Fibroblast of skin of right biceps (primary cell): Measurements from ENCODE around the gene ATP13A5.

ENCODE experiments used
- DNase-seq: peaks from one replicate; pipeline ENCODE4 v3.0.0-alpha.2; 2013

Gene ATP13A5

GRCh38 chr3:193347521-193348501 is 30.7 kb downstream of the ATP13A5 start:
- DNase-seq: no peak

- DNase-seq: no peak
Measured at GRCh38 chr3:193346259-193346658, 32.3 kb downstream of the ATP13A5 start.

GRCh38 chr3:193345431-193345830 is 33.1 kb downstream of the ATP13A5 start:
- no peak for DNase-seq

- DNase-seq: no peak
Measured at GRCh38 chr3:193344486-193344885, 34.1 kb downstream of the ATP13A5 start.

DNA sequence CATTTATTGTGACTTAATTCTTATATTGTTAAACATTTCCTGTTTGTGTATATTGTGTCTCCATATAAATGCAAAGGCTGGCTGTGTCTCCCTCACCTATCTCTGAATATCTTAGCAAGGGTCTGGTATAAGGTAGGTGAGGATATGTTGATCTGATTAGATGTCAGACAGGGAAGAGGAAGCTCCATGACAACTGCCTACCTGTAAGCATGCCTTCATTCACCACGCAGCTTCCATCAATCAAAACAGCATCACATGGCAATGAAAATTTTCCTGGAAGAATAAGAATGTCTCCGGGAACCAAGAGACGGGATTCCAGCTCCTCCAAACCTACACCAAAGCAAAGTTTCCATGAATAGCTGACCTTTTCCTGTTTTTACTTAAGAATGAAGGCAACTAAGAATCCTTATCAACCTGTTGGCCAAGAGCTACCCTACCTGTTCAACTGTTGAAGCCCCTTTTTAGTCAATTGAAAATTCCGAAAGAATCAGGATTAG is 34.8 kb downstream of the ATP13A5 start:
- DNase-seq: no peak

DNA sequence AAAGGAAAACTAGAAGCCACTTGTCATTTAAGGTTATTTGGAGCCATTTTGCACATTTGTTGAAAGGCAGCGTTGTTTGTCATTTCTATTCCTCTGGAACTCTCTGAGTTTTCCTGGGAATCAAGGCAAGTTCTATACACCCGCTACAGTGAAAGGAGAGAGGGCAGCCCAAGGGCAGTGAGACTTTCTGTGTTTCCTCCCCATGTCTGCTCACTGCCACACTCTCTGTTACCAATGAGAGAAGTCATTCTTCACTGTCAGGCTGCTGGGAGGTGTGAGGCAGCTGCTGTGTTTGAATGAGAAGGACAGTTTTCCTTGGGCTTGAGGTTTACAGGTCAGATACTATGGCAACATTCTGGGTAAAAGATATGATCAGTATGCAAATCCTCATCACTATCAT is 36.0 kb downstream of the ATP13A5 start:
- DNase-seq: no peak

DNA sequence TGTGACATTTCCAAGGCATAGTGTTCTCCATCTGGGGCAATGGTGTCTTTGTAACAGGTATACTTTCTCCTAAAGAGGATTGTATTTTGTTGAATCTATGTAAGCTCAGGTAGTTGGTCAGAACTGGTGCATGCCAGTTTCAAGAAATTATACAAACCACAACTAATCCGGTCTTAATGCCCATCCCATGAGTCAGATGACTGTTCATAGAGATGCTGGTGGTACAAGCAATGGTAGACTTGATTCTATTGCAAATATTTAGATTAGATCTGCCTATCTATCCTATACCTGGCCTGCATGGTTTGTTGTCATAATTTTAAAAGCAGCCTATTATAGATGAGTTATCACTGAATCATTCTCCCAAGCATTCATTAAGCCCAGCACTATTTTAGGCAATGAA is 43.5 kb downstream of the ATP13A5 start:
- no peak for DNase-seq

GRCh38 chr3:193333229-193333628 is 45.3 kb downstream of the ATP13A5 start:
- DNase-seq: no peak

DNA sequence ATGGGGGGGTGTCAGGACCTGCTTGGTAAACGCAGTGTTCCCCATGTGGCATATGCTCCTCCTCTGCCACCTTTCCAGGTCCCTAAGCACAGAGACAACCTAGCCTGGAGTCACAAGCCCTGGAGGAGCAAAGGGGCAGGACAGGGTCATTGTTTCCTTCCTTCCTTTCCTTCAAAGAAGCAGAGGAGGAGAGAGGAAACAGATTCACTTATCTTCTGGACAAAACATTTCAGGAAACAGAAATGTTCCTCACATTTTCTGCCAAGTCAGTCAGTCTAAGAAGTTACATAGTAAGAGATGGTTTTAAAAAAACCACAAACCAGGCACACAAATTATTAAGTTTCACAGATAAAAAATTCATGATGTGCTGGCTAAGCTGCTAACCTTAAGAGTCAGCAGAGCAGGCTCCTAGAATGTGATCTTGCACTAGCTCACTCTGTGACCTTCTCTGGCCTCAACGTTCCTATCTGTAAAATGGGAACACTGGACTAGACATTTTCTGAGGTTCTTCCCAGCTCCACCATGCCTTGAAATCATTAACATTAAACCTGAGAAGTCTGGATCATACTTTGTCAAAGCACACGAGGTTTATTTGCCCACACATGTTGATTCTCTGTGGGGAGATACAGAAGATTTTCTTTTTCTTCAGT is 47.9 kb downstream of the ATP13A5 start:
- no peak for DNase-seq

- no peak for DNase-seq
Measured at GRCh38 chr3:193317682-193318300, 60.8 kb downstream of the ATP13A5 start.

- DNase-seq: no peak
Measured at GRCh38 chr3:193314161-193314560, 64.4 kb downstream of the ATP13A5 start.

DNA sequence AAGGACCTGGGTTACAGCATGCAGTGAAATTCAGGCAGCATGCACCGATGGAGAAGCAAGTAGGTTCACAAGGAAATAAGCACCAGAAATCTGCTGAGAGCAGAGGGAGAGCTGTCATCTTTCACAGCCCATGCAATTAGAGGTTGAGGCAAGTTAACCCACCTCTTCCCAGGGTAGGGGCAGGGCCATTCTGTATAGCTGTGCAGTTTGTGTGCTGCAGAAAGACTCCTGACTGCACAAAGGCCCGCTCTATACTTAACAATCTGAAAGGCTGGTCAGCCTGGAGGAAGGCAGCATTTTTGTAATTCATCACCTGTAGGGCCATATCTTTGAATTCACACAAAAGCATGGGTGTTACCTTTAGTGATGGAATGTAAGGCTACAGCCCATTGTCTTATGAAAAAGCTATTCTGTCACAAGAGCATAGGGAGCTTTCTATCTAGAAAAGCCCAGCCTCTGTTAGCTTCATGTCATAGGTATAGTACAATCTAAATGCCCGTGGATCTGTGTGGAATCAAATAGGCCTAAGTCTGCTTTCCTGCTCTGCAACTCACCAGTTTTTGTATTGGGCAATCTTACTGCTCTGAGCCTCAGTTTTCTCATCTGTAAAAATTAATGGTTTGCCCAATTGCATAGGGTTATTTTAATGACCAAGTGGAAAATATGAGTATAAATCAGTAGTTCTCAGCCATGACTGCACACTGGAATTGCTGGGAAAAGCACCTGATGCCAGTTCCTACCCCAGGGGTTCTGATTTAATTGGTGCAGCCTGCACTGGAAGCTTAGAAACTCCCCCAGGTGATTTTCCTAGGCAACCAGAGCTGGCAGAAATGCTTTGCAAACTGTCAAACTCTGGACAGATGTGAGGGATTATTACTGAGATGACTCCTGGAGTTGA is 65.2 kb downstream of the ATP13A5 start:
- DNase-seq: no peak

DNA sequence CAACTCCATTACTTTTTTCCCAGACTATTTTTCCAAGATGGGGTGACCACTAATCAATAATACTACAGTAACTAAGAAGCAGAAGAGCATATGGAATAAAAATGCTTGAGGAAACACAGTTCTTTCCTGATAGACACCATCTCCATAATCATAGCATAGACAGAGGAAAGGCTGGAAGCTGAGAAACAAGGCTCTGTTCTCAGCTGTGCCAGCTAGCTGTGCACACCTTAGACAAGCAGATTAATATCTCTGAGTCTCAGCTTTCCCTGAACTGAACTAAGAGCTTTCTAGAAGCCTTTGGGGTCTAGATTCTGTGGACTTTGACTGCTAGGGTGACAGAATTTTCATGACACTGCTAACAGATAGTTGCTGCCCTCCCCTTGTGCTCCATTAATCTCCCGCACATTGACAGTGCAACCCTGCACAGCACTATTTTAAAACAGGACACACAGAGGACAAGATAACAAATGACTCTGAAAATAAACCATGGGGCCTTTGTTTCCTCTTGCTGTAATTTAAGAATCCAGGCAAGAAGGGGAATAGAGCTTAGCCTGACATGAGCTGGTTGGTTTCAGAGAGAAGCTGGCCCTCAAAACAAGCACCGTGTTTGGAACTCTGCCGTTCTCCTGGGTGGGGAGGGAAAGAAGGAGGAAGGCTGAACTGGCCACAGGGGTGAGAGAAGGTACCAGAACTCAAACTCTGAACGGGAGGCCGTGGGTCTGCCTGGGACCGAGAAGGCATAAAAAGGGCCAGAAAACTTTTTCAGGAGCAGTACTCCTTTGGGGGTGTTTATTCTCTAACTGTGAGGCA is 67.4 kb downstream of the ATP13A5 start:
- DNase-seq: no peak

- no peak for DNase-seq
Measured at GRCh38 chr3:193305356-193305755, 73.2 kb downstream of the ATP13A5 start.

GRCh38 chr3:193301433-193301832 is 77.1 kb downstream of the ATP13A5 start:
- no peak for DNase-seq

GRCh38 chr3:193297421-193297820 is 81.1 kb downstream of the ATP13A5 start:
- DNase-seq: peak; percentile 15

- DNase-seq: no peak
Measured at GRCh38 chr3:193295985-193296384, 82.6 kb downstream of the ATP13A5 start.

- DNase-seq: no peak
Measured at GRCh38 chr3:193292386-193292785, 86.2 kb downstream of the ATP13A5 start.

DNA sequence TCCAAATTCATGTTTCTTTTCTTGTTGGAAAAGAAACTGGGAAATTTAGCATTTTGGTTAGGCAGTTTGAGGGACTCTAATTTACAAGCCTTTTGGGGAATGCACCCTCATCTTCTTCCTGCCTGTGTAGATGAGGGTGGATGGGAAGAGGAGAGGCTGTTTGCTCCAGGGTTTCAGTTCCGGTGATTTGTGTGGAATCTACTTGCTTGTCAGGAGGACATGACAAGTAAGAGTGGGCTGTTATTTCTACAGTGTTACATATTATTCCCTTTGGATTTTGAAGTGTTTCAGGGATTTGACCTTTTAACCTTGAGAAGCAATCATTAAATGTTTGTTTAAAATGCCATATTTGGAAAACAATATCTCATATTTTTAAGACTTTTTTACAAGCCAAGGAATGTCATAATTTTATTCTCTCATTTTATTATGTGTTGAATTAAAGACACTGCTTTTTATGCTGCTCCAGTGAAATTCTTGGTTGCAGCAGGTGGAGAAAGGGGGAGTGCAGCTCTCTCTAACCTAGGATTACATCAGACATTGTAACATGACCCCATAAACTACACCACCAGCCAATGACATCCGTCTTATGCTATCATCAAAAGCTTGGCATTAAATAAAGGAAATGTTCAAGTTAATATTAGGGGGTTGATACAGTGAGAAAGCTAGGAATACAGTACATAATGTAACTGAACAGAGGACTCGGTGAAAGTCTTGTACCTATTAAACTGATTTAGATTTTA is 107.3 kb downstream of the ATP13A5 start:
- DNase-seq: no peak

- DNase-seq: no peak
Measured at GRCh38 chr3:193270451-193270850, 108.1 kb downstream of the ATP13A5 start.
